Neural cell (in vitro differentiated cells): ENCODE results near the gene FCRL4. TPM values are rescaled to one million over a fixed set of nuclear protein-coding genes. Genes with fewer than 3 reads are reported as not detected.

ENCODE experiments used
- H2AFZ ChIP-seq: fragments of 200-600, 300-800 bp; sonication (generic), shearing (Covaris generic); 2 replicates; pipeline ENCODE4 v1.6.0; 2014; ENCODE audit warnings: low read depth, mild to moderate bottlenecking, antibody characterized with exemption, low read length, moderate library complexity
- H3F3A ChIP-seq: fragments of 200-600 bp; shearing (Covaris generic); 2 replicates; pipeline ENCODE4 v1.6.1; 2016; ENCODE audit warnings: mild to moderate bottlenecking, moderate library complexity, mixed read lengths, antibody characterized with exemption, low read length; ENCODE audit not compliant: insufficient read depth, poor library complexity, severe bottlenecking
- H3K27ac ChIP-seq: fragments of 200-600, 300-800 bp; sonication (generic), shearing (Covaris generic); 2 replicates; pipeline ENCODE4 v1.5.1; 2014; ENCODE audit warnings: mild to moderate bottlenecking, low read length, moderate library complexity
- H3K27me3 ChIP-seq: fragments of 300-800, 200-600 bp; sonication (generic), shearing (Covaris generic); 2 replicates; pipeline ENCODE4 v1.6.0; 2014; ENCODE audit warnings: mild to moderate bottlenecking, low read depth, low read length, moderate library complexity; ENCODE audit not compliant: insufficient read depth
- H3K36me3 ChIP-seq: fragments of 300-800, 200-600 bp; sonication (generic), shearing (Covaris generic); 2 replicates; pipeline ENCODE4 v1.5.1; 2014; ENCODE audit warnings: mild to moderate bottlenecking, antibody characterized with exemption, low read length, moderate library complexity; ENCODE audit not compliant: insufficient read depth
- H3K4me2 ChIP-seq: fragments of 300-800, 200-600 bp; sonication (generic), shearing (Covaris generic); 2 replicates; pipeline ENCODE4 v1.6.0; 2014; ENCODE audit warnings: mild to moderate bottlenecking, low read length
- H3K4me3 ChIP-seq: fragments of 300-800, 200-600 bp; sonication (generic), shearing (Covaris generic); 2 replicates; pipeline ENCODE4 v1.5.1; 2014; ENCODE audit warnings: mild to moderate bottlenecking, low read length, moderate library complexity
- H3K79me2 ChIP-seq: fragments of 200-600 bp; shearing (Covaris generic); replicated peaks from 2 replicates; pipeline ENCODE4 v1.6.0; 2014; ENCODE audit warnings: mild to moderate bottlenecking, low read length, moderate library complexity; ENCODE audit not compliant: insufficient read depth
- H3K9ac ChIP-seq: fragments of 300-800, 200-600 bp; sonication (generic), shearing (Covaris generic); 2 replicates; pipeline ENCODE4 v1.6.1; 2016; ENCODE audit warnings: mild to moderate bottlenecking, low read length, mixed read lengths
- H3K9me2 ChIP-seq: fragments of 200-600 bp; shearing (Covaris generic); 2 replicates; pipeline ENCODE4 v1.6.1; 2016; ENCODE audit warnings: mild to moderate bottlenecking, low read length, mixed read lengths; ENCODE audit not compliant: insufficient read depth
- H3K9me3 ChIP-seq: fragments of 200-600, 300-800 bp; sonication (generic), shearing (Covaris generic); 2 replicates; pipeline ENCODE4 v1.6.1; 2016; ENCODE audit warnings: mild to moderate bottlenecking, mixed run types, low read length, moderate library complexity, mixed read lengths
- H4K20me1 ChIP-seq: fragments of 200-600 bp; shearing (Covaris generic); 2 replicates; pipeline ENCODE4 v1.6.1; 2016; ENCODE audit warnings: mild to moderate bottlenecking, mixed run types; ENCODE audit not compliant: insufficient read depth
- CTCF ChIP-seq: fragments of 450-650 bp; IDR thresholded peaks from 2 replicates; pipeline ENCODE4 v1.5.1; 2014; ENCODE audit warnings: antibody characterized with exemption, mild to moderate bottlenecking, moderate library complexity; ENCODE audit not compliant: poor library complexity, severe bottlenecking
- EP300 ChIP-seq: fragments of 450-650 bp; conservative IDR thresholded peaks from 2 replicates; pipeline ENCODE4 v1.6.1; 2014; ENCODE audit warnings: antibody characterized with exemption, mild to moderate bottlenecking, moderate library complexity; ENCODE audit not compliant: poor library complexity, severe bottlenecking
- EZH2 ChIP-seq: fragments of 200-600, 300-800 bp; shearing (Covaris generic), sonication (generic); IDR thresholded peaks from 2 replicates; pipeline ENCODE4 v1.6.1; 2014; ENCODE audit warnings: antibody characterized with exemption, low read length, borderline replicate concordance, mild to moderate bottlenecking; ENCODE audit not compliant: insufficient read depth, poor library complexity, severe bottlenecking
- MXI1 ChIP-seq: fragments of 450-650 bp; conservative IDR thresholded peaks from 2 replicates; pipeline ENCODE4 v1.6.1; 2014; ENCODE audit warnings: antibody characterized with exemption, mild to moderate bottlenecking; ENCODE audit not compliant: poor library complexity, severe bottlenecking
- POLR2AphosphoS5 ChIP-seq: IDR thresholded peaks from 2 replicates; pipeline ENCODE4 v1.6.1; 2012
- RAD21 ChIP-seq: fragments of 450-650 bp; conservative IDR thresholded peaks from 2 replicates; pipeline ENCODE4 v1.6.1; 2014; ENCODE audit warnings: antibody characterized with exemption, mild to moderate bottlenecking, moderate library complexity
- REST ChIP-seq: IDR thresholded peaks from 2 replicates; pipeline ENCODE4 v1.6.1; 2012; ENCODE audit warnings: borderline replicate concordance
- SMC3 ChIP-seq: fragments of 450-650 bp; conservative IDR thresholded peaks from 2 replicates; pipeline ENCODE4 v1.6.1; 2014; ENCODE audit warnings: antibody characterized with exemption, mild to moderate bottlenecking, moderate library complexity; ENCODE audit not compliant: poor library complexity
- TAF1 ChIP-seq: IDR thresholded peaks from 2 replicates; pipeline ENCODE4 v1.6.1; 2012; ENCODE audit warnings: low read depth
- polyA plus RNA-seq: library from polyadenylated mRNA; depleted of rRNA; stranded (reverse); fragments of >200 nt; gene quantifications from 2 replicates; pipeline ENCODE4 v1.2.3, GENCODE V29; 2014

The FCRL4 gene
- polyA plus RNA-seq, 1 donor from 2014 or later: not detected

- no peaks in the 10 kb centered on the region for H3K9me2 ChIP-seq
- no peak overlapping the region for H3K9ac ChIP-seq
- H4K20me1 ChIP-seq: no peaks in the 10 kb centered on the region
- H3K4me2 ChIP-seq: no peak overlapping the region
- no peaks in the 10 kb centered on the region for H3K79me2 ChIP-seq
- no peak for TF ChIP-seq POLR2AphosphoS5
- no peak for TF ChIP-seq EZH2
- no peak for TF ChIP-seq TAF1
- TF ChIP-seq MXI1: no peak
- no peak for TF ChIP-seq RAD21
- no peak for TF ChIP-seq CTCF
- no peak for TF ChIP-seq SMC3
- no peak for TF ChIP-seq EP300
- no peak overlapping the region for H3K27ac ChIP-seq
- H3K27me3 ChIP-seq: no peaks in the 10 kb centered on the region
- H3F3A ChIP-seq: no peaks in the 10 kb centered on the region
- H2AFZ ChIP-seq: no peak overlapping the region
- no peaks in the 10 kb centered on the region for H3K36me3 ChIP-seq
- no peak overlapping the region for H3K4me3 ChIP-seq
- no peaks in the 10 kb centered on the region for H3K9me3 ChIP-seq
Observed at GRCh38 chr1:157585984-157586383, 11.9 kb downstream of the FCRL4 start.

GRCh38 chr1:157584503-157584902 lies 13.4 kb downstream of the FCRL4 start:
- no peak overlapping the region for H2AFZ ChIP-seq

More at GRCh38 chr1:157584503-157584902, 13.4 kb downstream of the FCRL4 start:
- no peak overlapping the region for H3K27ac ChIP-seq
- no peak overlapping the region for H3K9ac ChIP-seq
- no peak overlapping the region for H3K4me3 ChIP-seq
- H4K20me1 ChIP-seq: no peaks in the 10 kb centered on the region
- TF ChIP-seq EZH2 (no peak), MXI1 (no peak), SMC3 (no peak), REST (no peak), EP300 (no peak), TAF1 (no peak), RAD21 (no peak), POLR2AphosphoS5 (no peak), CTCF (no peak)
- no peaks in the 10 kb centered on the region for H3K27me3 ChIP-seq
- no peaks in the 10 kb centered on the region for H3K36me3 ChIP-seq
- H3F3A ChIP-seq: no peaks in the 10 kb centered on the region
- no peak overlapping the region for H3K4me2 ChIP-seq
- no peaks in the 10 kb centered on the region for H3K79me2 ChIP-seq
- no peaks in the 10 kb centered on the region for H3K9me3 ChIP-seq
- H3K9me2 ChIP-seq: no peaks in the 10 kb centered on the region
